ENCODE measurements around the gene SLC44A1.

The SLC44A1 gene

DNA sequence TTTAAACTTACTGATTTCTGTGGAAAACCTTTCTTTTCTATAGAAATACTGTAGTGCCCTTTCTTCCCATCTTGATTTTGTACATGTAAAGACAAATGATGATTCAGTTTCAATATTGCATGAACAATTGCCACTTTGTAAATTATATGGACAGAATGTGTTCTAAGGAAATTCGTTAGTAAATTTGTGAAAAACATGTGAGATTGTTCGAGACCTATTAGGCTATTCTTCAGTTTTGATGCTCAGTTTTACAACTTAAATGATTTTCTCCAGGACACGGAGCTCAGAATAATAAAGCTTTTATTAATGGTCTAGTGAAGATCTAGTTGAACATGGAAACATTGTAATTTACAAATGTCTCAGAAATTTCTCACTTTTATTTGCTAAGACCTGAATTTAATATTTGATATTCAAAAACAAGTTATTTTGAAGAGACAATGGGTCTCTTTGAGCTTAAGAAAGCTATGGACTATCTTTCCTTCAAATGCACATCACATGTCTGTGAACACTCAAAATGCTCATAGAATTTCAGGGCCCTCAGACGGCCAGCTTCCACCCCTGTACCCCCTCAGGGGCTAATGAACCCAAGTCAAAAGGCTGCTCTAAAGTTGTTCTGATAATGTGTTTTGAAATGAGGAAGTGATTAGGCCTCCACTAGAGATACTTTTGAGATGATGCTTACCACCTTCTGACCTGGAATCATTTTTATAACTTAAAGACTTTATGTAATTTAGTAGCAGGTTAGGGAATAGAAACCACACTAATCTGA lies 149.3 kb downstream of the SLC44A1 start:
- no peaks in the 10 kb centered on the region for H3K9me3 ChIP-seq (ENCODE audit: control insufficient read depth, low read length)
- DNase-seq, result no peak
- H3K79me1 ChIP-seq (replicated peaks; ENCODE audit: low read length, poor library complexity, severe bottlenecking), result no peaks in the 10 kb centered on the region
- H2BK12ac ChIP-seq (ENCODE audit: low read length in 2 of 2), result no peak overlapping the region
- no peak overlapping the region for H3K27ac ChIP-seq (ENCODE audit: low read length, poor library complexity, severe bottlenecking)
- no peak overlapping the region for H2BK5ac ChIP-seq (ENCODE audit: low read depth, low read length, poor library complexity, severe bottlenecking)
- no peak overlapping the region for H4K8ac ChIP-seq (ENCODE audit: low read length)
- WGBS, result 96% methylated on average over 2 of the region's 4 CpGs
- no peak overlapping the region for H2AFZ ChIP-seq (ENCODE audit: low read depth, low read length)
- no peak overlapping the region for H3K4ac ChIP-seq (ENCODE audit: low read depth in 1 of 2, low read length in 2 of 2)
- no peak overlapping the region for H3K23ac ChIP-seq (ENCODE audit: low read length in 2 of 2)
- H4K91ac ChIP-seq (ENCODE audit: low read length), result no peak overlapping the region
- no peak overlapping the region for H3K4me2 ChIP-seq (ENCODE audit: low read length, poor library complexity, severe bottlenecking)
- no peak overlapping the region for H2BK120ac ChIP-seq (ENCODE audit: low read depth, low read length)
- H3K4me1 ChIP-seq (ENCODE audit: control insufficient read depth, insufficient read depth, low read depth, low read length), result no peaks in the 10 kb centered on the region
- H3K9ac ChIP-seq (ENCODE audit: low read length), result no peak overlapping the region
- H3K14ac ChIP-seq (ENCODE audit: low read length in 2 of 2), result no peak overlapping the region
- H3K18ac ChIP-seq (ENCODE audit: low read depth in 1 of 2, low read length in 2 of 2), result no peak overlapping the region
- H2BK15ac ChIP-seq (ENCODE audit: low read depth, poor library complexity, severe bottlenecking), result no peak overlapping the region
- no peak overlapping the region for H3K4me3 ChIP-seq (ENCODE audit: insufficient read depth in 1 of 2, low read depth in 1 of 2, low read length in 2 of 2)
- no peaks in the 10 kb centered on the region for H3K27me3 ChIP-seq (ENCODE audit: control insufficient read depth in 1 of 2, insufficient read depth in 1 of 2, low read length in 2 of 2)
- no peak overlapping the region for H2AK5ac ChIP-seq (ENCODE audit: low read length, severe bottlenecking)
- peaks cover 0 to 29% of the 10 kb centered on the region in 2 experiments for H3K36me3 ChIP-seq (ENCODE audit: control insufficient read depth in 1 of 2, insufficient read depth in 2 of 2, low read depth in 1 of 2, low read length in 2 of 2)

DNA sequence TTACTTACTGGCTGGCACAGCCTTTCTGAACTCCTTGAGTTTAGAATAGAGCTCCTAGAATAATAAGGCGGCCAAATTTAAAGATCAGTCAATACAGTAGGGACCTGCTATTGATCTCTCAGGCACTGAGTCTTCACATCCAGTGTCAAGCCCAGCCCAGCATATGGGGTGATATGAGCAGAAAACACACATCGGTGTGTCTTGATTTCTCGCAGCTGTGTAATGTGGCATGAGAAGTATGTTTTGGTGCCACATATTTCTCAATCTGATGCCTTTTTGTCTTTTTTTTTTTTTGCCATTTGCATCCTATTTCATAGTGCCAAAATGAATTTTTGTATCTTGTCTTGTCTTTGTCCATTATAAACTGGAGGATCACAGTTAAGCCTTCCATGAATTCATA lies 152.0 kb downstream of the SLC44A1 start:
- H3K4me2 ChIP-seq (ENCODE audit: low read length, poor library complexity, severe bottlenecking), result no peak overlapping the region
- WGBS, result 100% methylated on average over 2 of the region's 3 CpGs
- no peak overlapping the region for H3K14ac ChIP-seq (ENCODE audit: low read length in 2 of 2)
- H3K4ac ChIP-seq (ENCODE audit: low read depth in 1 of 2, low read length in 2 of 2), result no peak overlapping the region
- H3K36me3 ChIP-seq (ENCODE audit: control insufficient read depth in 1 of 2, insufficient read depth in 2 of 2, low read depth in 1 of 2, low read length in 2 of 2), result peaks cover 0 to 8% of the 10 kb centered on the region in 2 experiments
- H2BK12ac ChIP-seq (ENCODE audit: low read length in 2 of 2), result no peak overlapping the region
- H3K23ac ChIP-seq (ENCODE audit: low read length in 2 of 2), result no peak overlapping the region
- no peaks in the 10 kb centered on the region for H3K27me3 ChIP-seq (ENCODE audit: control insufficient read depth in 1 of 2, insufficient read depth in 1 of 2, low read length in 2 of 2)
- DNase-seq, result no peak
- H3K4me1 ChIP-seq (ENCODE audit: control insufficient read depth, insufficient read depth, low read depth, low read length), result no peaks in the 10 kb centered on the region
- no peak overlapping the region for H3K4me3 ChIP-seq (ENCODE audit: insufficient read depth in 1 of 2, low read depth in 1 of 2, low read length in 2 of 2)
- H2AFZ ChIP-seq (ENCODE audit: low read depth, low read length), result no peak overlapping the region
- no peak overlapping the region for H3K27ac ChIP-seq (ENCODE audit: low read length, poor library complexity, severe bottlenecking)
- no peak overlapping the region for H4K8ac ChIP-seq (ENCODE audit: low read length)
- H3K9ac ChIP-seq (ENCODE audit: low read length), result no peak overlapping the region
- no peaks in the 10 kb centered on the region for H3K9me3 ChIP-seq (ENCODE audit: control insufficient read depth, low read length)
- no peaks in the 10 kb centered on the region for H3K79me1 ChIP-seq (replicated peaks; ENCODE audit: low read length, poor library complexity, severe bottlenecking)
- H2BK15ac ChIP-seq (ENCODE audit: low read depth, poor library complexity, severe bottlenecking), result no peak overlapping the region
- no peak overlapping the region for H4K91ac ChIP-seq (ENCODE audit: low read length)
- H2BK5ac ChIP-seq (ENCODE audit: low read depth, low read length, poor library complexity, severe bottlenecking), result no peak overlapping the region
- H3K18ac ChIP-seq (ENCODE audit: low read depth in 1 of 2, low read length in 2 of 2), result no peak overlapping the region
- H2AK5ac ChIP-seq (ENCODE audit: low read length, severe bottlenecking), result no peak overlapping the region
- H2BK120ac ChIP-seq (ENCODE audit: low read depth, low read length), result no peak overlapping the region

DNA sequence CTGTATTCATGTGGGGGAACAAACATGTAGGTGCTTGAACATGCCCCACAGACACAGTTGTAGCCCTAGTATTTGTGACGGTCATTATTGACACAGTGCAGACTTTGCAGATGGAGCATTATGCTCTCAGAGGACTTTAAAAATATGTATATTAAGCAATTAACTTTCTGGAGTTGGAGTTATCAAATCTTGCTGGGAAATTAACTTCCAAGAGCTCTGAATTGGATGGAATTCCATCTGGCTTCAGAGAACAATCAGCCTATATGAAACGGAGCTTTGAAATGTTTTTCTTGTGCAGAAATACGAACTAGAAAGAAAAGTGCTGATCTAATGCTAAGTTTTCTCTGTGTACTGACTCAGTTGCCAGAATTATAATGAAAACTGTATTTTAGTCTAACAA lies 152.4 kb downstream of the SLC44A1 start:
- Histone ChIP-seq H3K18ac (ENCODE audit: low read depth in 1 of 2, low read length in 2 of 2) (no peak overlapping the region), H2BK120ac (ENCODE audit: low read depth, low read length) (no peak overlapping the region), H3K9me3 (ENCODE audit: control insufficient read depth, low read length) (no peaks in the 10 kb centered on the region), H3K4me1 (ENCODE audit: control insufficient read depth, insufficient read depth, low read depth, low read length) (no peaks in the 10 kb centered on the region), H3K4me2 (ENCODE audit: low read length, poor library complexity, severe bottlenecking) (no peak overlapping the region), H4K91ac (ENCODE audit: low read length) (no peak overlapping the region), H3K4ac (ENCODE audit: low read depth in 1 of 2, low read length in 2 of 2) (no peak overlapping the region), H3K4me3 (ENCODE audit: insufficient read depth in 1 of 2, low read depth in 1 of 2, low read length in 2 of 2) (no peak overlapping the region), H2BK12ac (ENCODE audit: low read length in 2 of 2) (no peak overlapping the region), H3K14ac (ENCODE audit: low read length in 2 of 2) (no peak overlapping the region), H3K9ac (ENCODE audit: low read length) (no peak overlapping the region), H3K27ac (ENCODE audit: low read length, poor library complexity, severe bottlenecking) (no peak overlapping the region), H3K23ac (ENCODE audit: low read length in 2 of 2) (no peak overlapping the region), H2BK5ac (ENCODE audit: low read depth, low read length, poor library complexity, severe bottlenecking) (no peak overlapping the region), H3K79me1 (replicated peaks; ENCODE audit: low read length, poor library complexity, severe bottlenecking) (no peaks in the 10 kb centered on the region), H2AFZ (ENCODE audit: low read depth, low read length) (no peak overlapping the region), H3K27me3 (ENCODE audit: control insufficient read depth in 1 of 2, insufficient read depth in 1 of 2, low read length in 2 of 2) (no peaks in the 10 kb centered on the region), H4K8ac (ENCODE audit: low read length) (no peak overlapping the region), H2AK5ac (ENCODE audit: low read length, severe bottlenecking) (no peak overlapping the region), H3K36me3 (ENCODE audit: control insufficient read depth in 1 of 2, insufficient read depth in 2 of 2, low read depth in 1 of 2, low read length in 2 of 2) (peaks cover 0 to 8% of the 10 kb centered on the region in 2 experiments), H2BK15ac (ENCODE audit: low read depth, poor library complexity, severe bottlenecking) (no peak overlapping the region)
- no peak for DNase-seq
- WGBS, result 97% methylated on average over 3 of the region's 3 CpGs

DNA sequence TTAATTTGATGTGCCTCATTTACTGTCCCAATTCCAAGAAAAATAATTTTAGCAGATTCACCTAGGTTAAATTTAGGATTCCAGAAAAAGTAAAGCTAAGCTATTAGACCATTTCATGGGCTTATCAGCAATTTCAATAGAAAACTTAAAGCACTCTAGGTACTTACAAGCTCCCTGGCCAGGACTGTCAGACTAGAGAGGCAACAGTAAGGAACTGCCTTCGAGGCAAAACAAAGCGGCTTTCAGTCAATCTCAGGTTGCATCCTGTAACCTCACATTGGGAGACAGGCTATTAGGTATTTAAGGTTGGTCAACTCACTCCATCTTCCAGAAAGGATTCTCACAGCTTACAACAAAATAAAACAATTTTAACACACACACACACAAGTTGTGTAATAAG lies 154.7 kb downstream of the SLC44A1 start:
- Histone ChIP-seq H3K36me3 (ENCODE audit: control insufficient read depth in 1 of 2, insufficient read depth in 2 of 2, low read depth in 1 of 2, low read length in 2 of 2) (no peaks in the 10 kb centered on the region), H3K4me2 (ENCODE audit: low read length, poor library complexity, severe bottlenecking) (no peak overlapping the region), H2BK12ac (ENCODE audit: low read length in 2 of 2) (no peak overlapping the region), H4K91ac (ENCODE audit: low read length) (no peak overlapping the region), H3K18ac (ENCODE audit: low read depth in 1 of 2, low read length in 2 of 2) (no peak overlapping the region), H3K27ac (ENCODE audit: low read length, poor library complexity, severe bottlenecking) (no peak overlapping the region), H2AK5ac (ENCODE audit: low read length, severe bottlenecking) (no peak overlapping the region), H3K23ac (ENCODE audit: low read length in 2 of 2) (no peak overlapping the region), H2BK15ac (ENCODE audit: low read depth, poor library complexity, severe bottlenecking) (no peak overlapping the region), H4K8ac (ENCODE audit: low read length) (no peak overlapping the region), H3K4ac (ENCODE audit: low read depth in 1 of 2, low read length in 2 of 2) (no peak overlapping the region), H3K9me3 (ENCODE audit: control insufficient read depth, low read length) (no peaks in the 10 kb centered on the region), H2AFZ (ENCODE audit: low read depth, low read length) (no peak overlapping the region), H2BK120ac (ENCODE audit: low read depth, low read length) (no peak overlapping the region), H3K27me3 (ENCODE audit: control insufficient read depth in 1 of 2, insufficient read depth in 1 of 2, low read length in 2 of 2) (no peaks in the 10 kb centered on the region), H3K9ac (ENCODE audit: low read length) (no peak overlapping the region), H3K4me3 (ENCODE audit: insufficient read depth in 1 of 2, low read depth in 1 of 2, low read length in 2 of 2) (no peak overlapping the region), H3K4me1 (ENCODE audit: control insufficient read depth, insufficient read depth, low read depth, low read length) (no peaks in the 10 kb centered on the region), H2BK5ac (ENCODE audit: low read depth, low read length, poor library complexity, severe bottlenecking) (no peak overlapping the region), H3K79me1 (replicated peaks; ENCODE audit: low read length, poor library complexity, severe bottlenecking) (no peaks in the 10 kb centered on the region), H3K14ac (ENCODE audit: low read length in 2 of 2) (no peak overlapping the region)
- no peak for DNase-seq
- 100% methylated on average over 2 of the region's 2 CpGs for WGBS

Data from mesenchymal stem cell (in vitro differentiated cells and primary cell).